OCI-LY1 (cell line): ENCODE measurements around the gene HAPLN2.

ENCODE experiments used
- H2AFZ ChIP-seq: fragments of 200-600 bp; sonication (generic), shearing (Covaris generic); 2 replicates; pipeline ENCODE4 v1.6.0; 2014; ENCODE audit warnings: antibody characterized with exemption, mild to moderate bottlenecking, low read length
- H3F3A ChIP-seq: fragments of 200-600 bp; sonication (generic), shearing (Covaris generic); 2 replicates; pipeline ENCODE4 v1.6.0; 2014; ENCODE audit warnings: mild to moderate bottlenecking, antibody characterized with exemption, low read length, moderate library complexity; ENCODE audit not compliant: insufficient read depth
- H3K27ac ChIP-seq: fragments of 200-600 bp; sonication (generic); 2 replicates; pipeline ENCODE4 v1.5.1; 2014; ENCODE audit warnings: low read length, mixed run types, mild to moderate bottlenecking, low read depth; ENCODE audit not compliant: poor library complexity, severe bottlenecking
- H3K27me3 ChIP-seq: fragments of 200-600 bp; sonication (generic); 2 replicates; pipeline ENCODE4 v1.6.0; 2014; ENCODE audit warnings: antibody characterized with exemption, mild to moderate bottlenecking, low read length, moderate library complexity; ENCODE audit not compliant: insufficient read depth
- H3K36me3 ChIP-seq: fragments of 200-600 bp; sonication (generic); 2 replicates; pipeline ENCODE4 v1.6.1; 2014; ENCODE audit warnings: mild to moderate bottlenecking, antibody characterized with exemption, low read length, moderate library complexity, mixed read lengths; ENCODE audit not compliant: insufficient read depth
- H3K4me1 ChIP-seq: fragments of 200-600 bp; sonication (generic); 2 replicates; pipeline ENCODE4 v1.5.1; 2014; ENCODE audit warnings: mild to moderate bottlenecking, low read length, moderate library complexity; ENCODE audit not compliant: insufficient read depth, severe bottlenecking
- H3K4me2 ChIP-seq: fragments of 200-600 bp; sonication (generic), shearing (Covaris generic); 2 replicates; pipeline ENCODE4 v1.6.1; 2014; ENCODE audit warnings: low read length
- H3K4me3 ChIP-seq: fragments of 200-600 bp; sonication (generic); 2 replicates; pipeline ENCODE4 v1.5.1; 2014; ENCODE audit warnings: low read length, low read depth, mild to moderate bottlenecking, mixed read lengths; ENCODE audit not compliant: poor library complexity, severe bottlenecking
- H3K79me2 ChIP-seq: fragments of 200-600 bp; shearing (Covaris generic); 2 replicates; pipeline ENCODE4 v1.6.1; 2016; ENCODE audit warnings: mixed run types, low read length, mixed read lengths; ENCODE audit not compliant: insufficient read depth
- H3K9ac ChIP-seq: fragments of 200-600 bp; sonication (generic), shearing (Covaris generic); 2 replicates; pipeline ENCODE4 v1.6.1; 2014; ENCODE audit warnings: mild to moderate bottlenecking, low read length, mixed read lengths
- H3K9me2 ChIP-seq: fragments of 200-600 bp; sonication (generic), shearing (Covaris generic); 2 replicates; pipeline ENCODE4 v1.6.1; 2014; ENCODE audit warnings: low read depth, mild to moderate bottlenecking, low read length, mixed read lengths
- H3K9me3 ChIP-seq: fragments of 200-600 bp; shearing (Covaris generic); 2 replicates; pipeline ENCODE4 v1.6.1; 2014; ENCODE audit warnings: low read length, mixed read lengths
- H4K20me1 ChIP-seq: fragments of 200-600 bp; sonication (generic), shearing (Covaris generic); 2 replicates; pipeline ENCODE4 v1.6.0; 2016; ENCODE audit warnings: mild to moderate bottlenecking, low read length; ENCODE audit not compliant: insufficient read depth
- CTCF ChIP-seq: fragments of 200-600 bp; sonication (generic), shearing (Covaris generic); IDR thresholded peaks from 2 replicates; pipeline ENCODE4 v1.5.1; 2017; ENCODE audit warnings: mild to moderate bottlenecking, antibody characterized with exemption, low read length, moderate library complexity, mixed read lengths
- EZH2 ChIP-seq: fragments of 200-600 bp; sonication (generic), shearing (Covaris generic); IDR thresholded peaks from 2 replicates; pipeline ENCODE4 v1.8.0; 2017; ENCODE audit warnings: borderline replicate concordance, mixed run types, mild to moderate bottlenecking, antibody characterized with exemption, low read length, moderate library complexity, mixed read lengths

HAPLN2 gene

DNA sequence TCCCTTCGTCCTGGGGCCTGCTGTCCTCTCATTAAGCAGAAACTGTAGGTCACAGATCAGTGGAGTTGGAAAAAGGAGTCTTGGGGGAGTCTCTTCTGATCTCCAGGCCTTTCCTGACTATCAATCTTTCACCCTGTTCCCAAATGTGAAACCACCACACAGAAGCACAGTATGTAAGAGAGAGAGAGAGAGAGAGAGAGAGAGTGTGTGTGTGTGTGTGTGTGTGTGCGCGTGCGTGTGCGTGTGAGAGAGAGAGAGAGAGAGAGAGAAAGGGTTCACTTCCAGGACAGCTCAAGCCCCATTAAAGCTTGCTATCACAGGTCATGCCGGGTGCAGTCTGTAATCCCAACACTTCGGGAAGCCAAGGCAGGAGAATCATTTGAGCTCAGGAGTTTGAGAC, 41.2 kb upstream of the HAPLN2 start:
- peaks cover 13% of the 10 kb centered on the region for H3K4me1 ChIP-seq
- TF ChIP-seq CTCF (no peak), EZH2 (no peak)
- H3K9ac ChIP-seq: no peak overlapping the region
- no peak overlapping the region for H3K27ac ChIP-seq
- no peaks in the 10 kb centered on the region for H3K9me2 ChIP-seq
- no peaks in the 10 kb centered on the region for H3K9me3 ChIP-seq
- H2AFZ ChIP-seq: no peak overlapping the region
- H3K36me3 ChIP-seq: no peaks in the 10 kb centered on the region
- H3K79me2 ChIP-seq: no peaks in the 10 kb centered on the region
- H3K4me2 ChIP-seq: no peak overlapping the region
- H3F3A ChIP-seq: no peaks in the 10 kb centered on the region
- H3K4me3 ChIP-seq: no peak overlapping the region
- H3K27me3 ChIP-seq: no peaks in the 10 kb centered on the region
- no peaks in the 10 kb centered on the region for H4K20me1 ChIP-seq

DNA sequence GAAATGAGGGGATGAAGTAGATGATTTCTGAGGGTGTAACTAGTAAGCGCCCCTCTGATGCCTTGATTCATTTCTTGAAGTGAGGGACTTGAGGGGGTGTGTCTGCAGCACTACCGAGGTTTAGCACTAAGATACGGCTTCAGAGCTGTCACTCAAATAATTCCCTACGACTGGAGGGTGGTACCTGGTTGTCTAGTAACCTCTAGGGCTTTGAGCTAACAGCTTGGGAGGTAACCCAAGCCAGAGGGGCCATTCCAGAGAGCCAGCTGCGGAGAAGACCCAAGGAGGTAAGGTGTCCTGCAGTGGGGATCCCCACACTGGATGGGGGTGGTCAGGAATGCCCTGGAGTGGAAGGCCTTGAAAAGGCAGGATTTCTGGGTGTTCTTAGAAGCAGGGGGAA, 39.7 kb upstream of the HAPLN2 start, which contains the start of gene TTC24:
Gene TTC24 (plus strand): TSS at position 252 of the 400 bp plus-strand sequence. CDS start 1,642 bp downstream, outside the sequence.
- Histone ChIP-seq H3K36me3 (no peaks in the 10 kb centered on the region), H3K27me3 (no peaks in the 10 kb centered on the region), H3K27ac (no peak within 1 kb of the TSS), H4K20me1 (no peaks in the 10 kb centered on the region), H3K4me1 (peaks cover 14% of the 10 kb centered on the region), H3K4me2 (no peak within 1 kb of the TSS), H3K4me3 (no peak within 1 kb of the TSS), H3K79me2 (no peaks in the 10 kb centered on the region), H2AFZ (no peak within 1 kb of the TSS), H3K9me2 (no peaks in the 10 kb centered on the region), H3K9me3 (no peaks in the 10 kb centered on the region), H3F3A (no peaks in the 10 kb centered on the region), H3K9ac (no peak within 1 kb of the TSS)
- TF ChIP-seq EZH2: no peak
- TF ChIP-seq CTCF: no peak

DNA sequence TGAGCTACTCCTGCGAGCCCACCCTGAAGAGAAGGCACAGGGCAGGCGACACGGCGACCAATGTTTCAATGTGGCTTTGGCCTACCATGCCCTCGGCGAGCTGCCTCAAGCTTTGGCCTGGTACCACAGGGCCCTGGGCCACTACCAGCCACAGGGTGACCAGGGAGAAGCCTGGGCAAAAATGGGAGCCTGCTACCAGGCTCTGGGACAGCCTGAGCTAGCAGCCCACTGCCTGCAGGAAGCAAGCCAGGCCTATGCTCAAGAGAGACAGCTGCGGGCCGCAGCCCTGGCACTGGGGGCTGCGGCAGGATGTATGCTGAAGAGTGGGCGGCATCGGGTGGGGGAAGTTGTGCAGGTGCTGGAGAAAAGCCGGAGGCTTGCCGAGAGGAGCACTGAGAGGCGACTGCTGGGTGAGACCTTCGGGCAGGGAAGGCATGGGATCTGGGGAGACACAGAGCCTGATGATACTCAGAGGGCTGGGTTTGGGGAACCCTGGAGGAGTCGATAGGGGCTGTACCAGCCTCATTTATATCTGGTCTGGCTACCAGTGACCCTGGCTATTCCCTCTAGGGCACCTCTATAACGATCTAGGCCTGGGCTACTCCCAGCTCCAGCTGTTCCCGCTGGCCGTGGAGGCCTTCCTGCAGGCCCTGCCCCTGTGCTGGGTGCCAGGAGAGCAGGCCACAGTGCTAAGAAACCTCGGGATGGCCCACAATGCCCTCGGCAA, 37.4 kb upstream of the HAPLN2 start:
- H3K9me3 ChIP-seq: no peaks in the 10 kb centered on the region
- no peaks in the 10 kb centered on the region for H4K20me1 ChIP-seq
- no peaks in the 10 kb centered on the region for H3K27me3 ChIP-seq
- H3K79me2 ChIP-seq: no peaks in the 10 kb centered on the region
- H2AFZ ChIP-seq: no peak overlapping the region
- H3K9ac ChIP-seq: no peak overlapping the region
- H3K4me1 ChIP-seq: peaks cover 14% of the 10 kb centered on the region
- no peaks in the 10 kb centered on the region for H3K36me3 ChIP-seq
- no peaks in the 10 kb centered on the region for H3F3A ChIP-seq
- H3K27ac ChIP-seq: no peak overlapping the region
- H3K4me3 ChIP-seq: no peak overlapping the region
- no peaks in the 10 kb centered on the region for H3K9me2 ChIP-seq
- TF ChIP-seq EZH2 (no peak), CTCF (no peak)
- no peak overlapping the region for H3K4me2 ChIP-seq
